DMS53 (cell line): ENCODE results near the gene VAV1.

Experiments used
- DNase-seq: peaks from one replicate; lab custom pipeline; 2025; lab: John Stamatoyannopoulos, UW

The VAV1 gene

DNA sequence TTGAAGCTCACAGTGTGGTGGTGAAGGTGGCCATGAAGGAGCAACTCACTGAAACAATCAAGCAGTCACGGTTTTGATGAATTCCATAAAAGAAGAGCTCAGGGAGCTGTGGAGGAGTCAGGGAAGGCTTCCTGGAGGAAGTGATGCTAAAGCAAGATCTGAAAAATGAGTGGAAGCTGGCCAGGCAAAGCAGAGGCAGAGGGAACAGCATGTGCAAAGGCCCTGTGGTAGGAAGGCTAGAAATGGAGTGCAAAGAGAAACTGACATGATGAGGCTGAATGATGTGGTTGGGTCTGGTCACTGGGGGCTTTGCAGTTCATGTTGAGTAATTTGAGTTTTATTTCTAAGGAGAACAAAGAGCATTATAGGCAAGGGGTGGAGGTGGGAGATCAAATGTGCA lies 121.8 kb downstream of the VAV1 start:
- DNase-seq = no peak

DNA sequence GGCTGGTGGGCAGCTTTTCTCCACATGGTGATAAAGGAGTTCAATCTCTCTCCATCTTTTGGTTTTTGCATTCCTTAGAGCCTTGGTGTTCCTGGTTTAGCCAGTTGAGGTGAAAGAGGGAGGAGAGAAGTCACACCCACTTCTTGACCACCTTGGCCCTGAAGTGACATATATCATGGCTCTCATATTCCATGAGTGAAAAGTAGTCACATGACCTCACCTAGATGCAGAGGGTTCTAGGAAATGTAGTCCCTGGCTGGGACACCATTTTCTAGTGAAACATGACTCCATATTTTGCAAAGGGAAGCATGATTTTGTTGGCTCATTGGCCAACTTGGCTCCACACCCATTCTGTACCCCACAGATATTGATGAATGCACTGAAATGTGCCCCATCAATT lies 130.9 kb downstream of the VAV1 start:
- DNase-seq = no peak

DNA sequence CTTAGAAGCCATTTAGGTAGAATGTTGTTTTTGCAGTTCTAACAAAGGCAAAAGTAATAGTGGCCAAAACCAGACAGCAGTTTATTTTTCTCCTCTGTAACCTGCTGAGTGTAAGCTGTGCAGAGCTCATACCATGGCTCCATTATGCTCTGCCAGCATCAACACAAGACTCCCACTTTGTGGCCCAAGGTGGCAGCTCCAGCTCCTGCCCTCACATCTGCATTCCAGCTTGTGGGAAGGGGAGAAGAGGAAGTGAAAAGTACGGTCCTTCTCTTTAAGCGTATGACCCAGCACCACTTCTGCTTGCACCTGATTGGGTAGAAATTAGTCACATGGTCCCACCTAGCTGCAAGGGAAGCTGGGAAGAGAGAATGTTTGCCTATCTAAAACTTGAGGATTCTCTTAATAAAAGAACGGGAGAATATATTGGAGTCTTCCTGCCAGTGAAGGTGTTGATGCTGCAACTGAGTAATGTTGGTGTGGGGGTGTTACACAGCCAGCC lies 134.1 kb downstream of the VAV1 start:
- no peak for DNase-seq
